D721Med (cell line): ENCODE measurements around the gene CDON.

Experiments
- DNase-seq: peaks from one replicate; pipeline ENCODE4 v3.0.0; 2011; ENCODE audit warnings: low spot score; ENCODE audit not compliant: insufficient read length
- FAIRE-seq: peaks from 2 replicates; lab custom pipeline; 2011; peaks lifted over from hg19 to GRCh38; lab: Jason Lieb, UNC
- TF ChIP-seq, protein P1 (sequence below): IDR thresholded peaks from 2 replicates; pipeline ENCODE4 v1.5.1; 2012; ENCODE audit warnings: mild to moderate bottlenecking, control low read depth; ENCODE audit not compliant: insufficient read depth; ENCODE audit errors: missing control alignments

The CDON gene

DNA sequence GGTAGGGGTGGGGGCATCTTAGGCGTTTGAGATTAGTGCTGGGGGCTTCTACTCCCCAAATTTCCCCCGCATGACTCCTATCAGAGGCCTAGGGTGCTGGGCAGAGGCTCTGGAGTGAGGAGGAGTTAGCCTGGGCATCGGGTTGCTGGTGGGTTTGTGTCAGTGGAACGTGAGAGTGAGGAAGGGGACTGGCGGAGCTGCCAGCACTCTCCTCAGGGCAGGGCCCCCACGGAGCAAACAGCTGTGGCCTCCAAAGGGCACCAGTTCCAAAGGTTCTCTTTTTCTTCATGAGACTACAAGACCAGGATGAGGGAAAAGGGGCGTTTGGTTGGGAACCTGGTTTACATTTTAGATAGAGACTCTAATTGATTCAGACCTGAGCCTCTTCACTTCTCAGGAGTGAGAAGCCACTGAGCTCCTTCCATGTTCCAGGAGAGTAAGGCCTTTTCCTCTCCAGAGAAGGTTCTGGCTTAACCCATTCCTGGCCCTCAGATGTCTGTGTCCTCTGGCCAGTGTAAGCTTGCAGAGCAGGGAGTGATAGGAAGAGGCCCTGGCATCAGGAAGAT, 35.6 kb upstream of the CDON start:
- FAIRE-seq: no peak
- DNase-seq: no peak
- TF ChIP-seq, protein P1, sequence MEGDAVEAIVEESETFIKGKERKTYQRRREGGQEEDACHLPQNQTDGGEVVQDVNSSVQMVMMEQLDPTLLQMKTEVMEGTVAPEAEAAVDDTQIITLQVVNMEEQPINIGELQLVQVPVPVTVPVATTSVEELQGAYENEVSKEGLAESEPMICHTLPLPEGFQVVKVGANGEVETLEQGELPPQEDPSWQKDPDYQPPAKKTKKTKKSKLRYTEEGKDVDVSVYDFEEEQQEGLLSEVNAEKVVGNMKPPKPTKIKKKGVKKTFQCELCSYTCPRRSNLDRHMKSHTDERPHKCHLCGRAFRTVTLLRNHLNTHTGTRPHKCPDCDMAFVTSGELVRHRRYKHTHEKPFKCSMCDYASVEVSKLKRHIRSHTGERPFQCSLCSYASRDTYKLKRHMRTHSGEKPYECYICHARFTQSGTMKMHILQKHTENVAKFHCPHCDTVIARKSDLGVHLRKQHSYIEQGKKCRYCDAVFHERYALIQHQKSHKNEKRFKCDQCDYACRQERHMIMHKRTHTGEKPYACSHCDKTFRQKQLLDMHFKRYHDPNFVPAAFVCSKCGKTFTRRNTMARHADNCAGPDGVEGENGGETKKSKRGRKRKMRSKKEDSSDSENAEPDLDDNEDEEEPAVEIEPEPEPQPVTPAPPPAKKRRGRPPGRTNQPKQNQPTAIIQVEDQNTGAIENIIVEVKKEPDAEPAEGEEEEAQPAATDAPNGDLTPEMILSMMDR: no peak

- no peak for FAIRE-seq
- DNase-seq: no peak
- TF ChIP-seq, protein P1: no peak
Observed at GRCh38 chr11:126095745-126096144, 33.1 kb upstream of the CDON start.

DNA sequence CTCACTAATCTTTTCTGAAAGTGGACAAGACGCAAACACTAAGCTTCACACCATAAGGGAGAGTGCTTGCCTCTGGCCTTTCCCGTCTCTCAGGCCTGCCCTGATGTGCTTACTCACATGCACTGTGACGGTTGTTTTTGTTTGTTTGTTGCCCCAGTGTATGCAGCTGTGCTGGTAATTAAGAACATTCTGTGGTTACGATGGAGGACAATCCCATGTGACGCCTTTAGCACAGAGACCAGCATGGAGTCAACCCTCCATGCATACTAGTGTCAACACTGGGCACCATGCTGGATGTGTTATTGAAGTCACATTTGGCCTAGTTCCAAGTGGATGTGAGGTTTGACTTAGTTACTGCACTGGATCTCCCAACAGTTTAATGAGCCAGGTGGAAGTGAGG, 27.8 kb upstream of the CDON start:
- FAIRE-seq: no peak
- no peak for DNase-seq
- TF ChIP-seq, protein P1: no peak

GRCh38 chr11:126088999-126089398, 26.3 kb upstream of the CDON start:
- FAIRE-seq (no peak), DNase-seq (no peak)
- TF ChIP-seq, protein P1: no peak

DNA sequence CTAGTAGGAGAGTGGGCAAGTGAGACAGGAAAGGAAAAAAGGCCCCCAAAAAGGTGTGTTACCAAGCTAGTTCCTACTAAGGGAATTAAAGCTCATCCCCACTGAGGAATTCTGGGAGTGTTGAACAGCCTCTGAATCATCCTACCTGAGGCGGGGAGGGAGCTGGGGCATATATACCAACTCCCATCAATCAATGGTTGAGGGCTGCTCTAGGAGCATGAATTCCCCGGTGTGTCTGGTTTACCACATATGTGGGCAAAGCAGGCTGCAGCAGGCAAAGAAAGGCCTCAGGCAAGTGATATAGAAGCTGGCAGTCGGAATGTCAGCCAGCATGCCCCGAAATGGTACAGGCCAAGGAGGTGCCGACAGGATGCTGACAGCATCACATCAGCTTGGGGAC, 23.6 kb upstream of the CDON start:
- TF ChIP-seq, protein P1: no peak
- FAIRE-seq (no peak), DNase-seq (no peak)

DNA sequence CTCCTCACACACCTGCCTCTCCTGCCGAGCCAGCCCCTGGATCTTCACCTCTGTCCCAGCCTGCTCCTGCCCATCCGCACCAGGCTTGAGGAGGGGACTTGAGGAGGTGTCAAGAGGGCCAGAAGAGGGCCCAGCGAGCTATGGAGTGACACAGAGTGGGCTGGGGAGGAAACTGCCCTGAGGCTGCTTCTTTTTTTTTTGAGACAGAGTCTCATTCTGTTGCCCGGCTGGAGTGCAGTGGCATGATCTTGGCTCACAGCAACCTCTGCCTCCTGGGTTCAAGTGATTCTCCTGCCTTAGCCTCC, 21.9 kb upstream of the CDON start:
- no peak for FAIRE-seq
- TF ChIP-seq, protein P1: no peak
- no peak for DNase-seq

GRCh38 chr11:126083829-126084607, 21.4 kb upstream of the CDON start:
- DNase-seq: no peak
- no peak for FAIRE-seq
- TF ChIP-seq, protein P1: no peak
